Astrocyte of the spinal cord (primary cell): ENCODE data around the gene SEC24C.

Source experiments
- DNase-seq: peaks from one replicate; pipeline ENCODE4 v3.0.0; 2011; ENCODE audit warnings: low read depth, low spot score
- H3K4me3 ChIP-seq: 2 replicates; pipeline ENCODE4 v1.5.1; 2011; ENCODE audit warnings: low read depth, mild to moderate bottlenecking, low read length, moderate library complexity
- in situ Hi-C: cut with HindIII; loops from 2 replicates; pipeline ENCODE4 v1.10.0; 2017; ENCODE audit warnings: low sequenced_read_pairs
- TF ChIP-seq, protein P1 (sequence below): IDR thresholded peaks from 2 replicates; pipeline ENCODE4 v1.5.1; 2012; ENCODE audit warnings: low read depth, mild to moderate bottlenecking, low read length, inconsistent platforms

Gene SEC24C

DNA sequence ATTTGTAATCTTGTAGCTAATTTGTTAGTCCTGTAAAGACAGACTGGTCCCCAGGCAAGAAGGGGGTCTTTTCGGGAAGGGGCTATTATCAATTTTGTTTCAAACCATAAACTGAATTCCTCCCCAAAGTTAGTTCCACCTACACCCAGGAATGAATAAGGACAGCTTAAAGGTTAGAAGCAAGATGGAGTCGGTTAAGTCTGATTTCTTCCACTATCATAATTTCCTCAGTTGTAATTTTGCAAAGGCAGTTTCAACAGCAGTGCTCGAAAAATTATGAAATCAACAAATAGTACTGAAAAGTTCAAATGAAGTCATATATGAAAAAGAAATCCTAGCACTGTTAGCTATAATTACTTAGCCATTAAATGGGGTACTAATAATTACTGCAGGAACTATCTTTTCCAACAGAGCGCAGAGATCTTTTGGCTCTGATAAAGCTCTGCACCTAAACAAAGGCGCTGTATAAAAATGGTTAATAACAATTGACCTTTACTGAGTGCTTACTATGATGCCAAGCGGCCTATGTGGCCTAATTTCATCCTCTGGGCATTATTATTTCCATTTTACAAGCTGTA is 756 bp upstream of the SEC24C start:
- DNase-seq: no peak
- TF ChIP-seq, protein P1, sequence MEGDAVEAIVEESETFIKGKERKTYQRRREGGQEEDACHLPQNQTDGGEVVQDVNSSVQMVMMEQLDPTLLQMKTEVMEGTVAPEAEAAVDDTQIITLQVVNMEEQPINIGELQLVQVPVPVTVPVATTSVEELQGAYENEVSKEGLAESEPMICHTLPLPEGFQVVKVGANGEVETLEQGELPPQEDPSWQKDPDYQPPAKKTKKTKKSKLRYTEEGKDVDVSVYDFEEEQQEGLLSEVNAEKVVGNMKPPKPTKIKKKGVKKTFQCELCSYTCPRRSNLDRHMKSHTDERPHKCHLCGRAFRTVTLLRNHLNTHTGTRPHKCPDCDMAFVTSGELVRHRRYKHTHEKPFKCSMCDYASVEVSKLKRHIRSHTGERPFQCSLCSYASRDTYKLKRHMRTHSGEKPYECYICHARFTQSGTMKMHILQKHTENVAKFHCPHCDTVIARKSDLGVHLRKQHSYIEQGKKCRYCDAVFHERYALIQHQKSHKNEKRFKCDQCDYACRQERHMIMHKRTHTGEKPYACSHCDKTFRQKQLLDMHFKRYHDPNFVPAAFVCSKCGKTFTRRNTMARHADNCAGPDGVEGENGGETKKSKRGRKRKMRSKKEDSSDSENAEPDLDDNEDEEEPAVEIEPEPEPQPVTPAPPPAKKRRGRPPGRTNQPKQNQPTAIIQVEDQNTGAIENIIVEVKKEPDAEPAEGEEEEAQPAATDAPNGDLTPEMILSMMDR: no peak

DNA sequence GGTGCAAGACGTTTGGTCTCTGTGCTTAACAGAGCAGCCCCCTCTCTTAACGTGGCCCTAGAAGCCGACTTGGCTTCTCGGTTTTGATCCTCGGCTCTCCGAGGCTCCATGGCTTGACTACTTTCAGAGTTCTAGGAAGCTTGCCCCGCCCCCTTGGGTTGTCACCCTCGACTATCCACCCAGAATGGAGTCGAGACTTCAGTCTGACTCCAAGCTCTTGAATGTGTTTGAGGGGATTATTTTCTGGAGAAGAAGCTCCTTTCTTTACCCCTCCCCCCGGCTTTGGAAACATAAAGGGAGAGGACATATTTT is 448 bp downstream of the SEC24C start:
- peak overlapping the region; percentile 77 for H3K4me3 ChIP-seq
- peak; percentile 71 for DNase-seq
- TF ChIP-seq, protein P1: no peak
- in situ Hi-C loops: no loop called here

More for the DNA sequence above, 756 bp upstream of the SEC24C start:
- in situ Hi-C loops: no loop called here
- H3K4me3 ChIP-seq: peak overlapping the region; percentile 77

DNA sequence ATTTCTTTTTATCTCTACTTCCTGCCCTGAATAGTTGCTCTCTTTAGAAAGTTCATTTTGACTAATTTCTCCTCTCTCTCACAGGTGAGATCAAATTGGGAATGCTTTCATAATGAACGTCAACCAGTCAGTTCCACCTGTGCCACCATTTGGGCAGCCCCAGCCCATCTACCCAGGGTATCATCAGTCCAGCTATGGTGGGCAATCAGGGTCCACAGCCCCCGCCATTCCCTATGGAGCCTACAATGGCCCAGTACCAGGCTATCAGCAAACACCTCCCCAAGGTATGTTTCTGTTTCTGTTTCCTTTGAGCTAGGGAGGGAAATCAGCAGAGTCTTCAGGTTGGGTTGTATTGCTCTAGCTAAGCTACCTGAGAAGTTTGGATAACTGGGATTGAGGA is 2.5 kb downstream of the SEC24C start:
- in situ Hi-C loops: no loop called here
- DNase-seq: no peak
- H3K4me3 ChIP-seq: no peak overlapping the region
- TF ChIP-seq, protein P1: no peak

DNA sequence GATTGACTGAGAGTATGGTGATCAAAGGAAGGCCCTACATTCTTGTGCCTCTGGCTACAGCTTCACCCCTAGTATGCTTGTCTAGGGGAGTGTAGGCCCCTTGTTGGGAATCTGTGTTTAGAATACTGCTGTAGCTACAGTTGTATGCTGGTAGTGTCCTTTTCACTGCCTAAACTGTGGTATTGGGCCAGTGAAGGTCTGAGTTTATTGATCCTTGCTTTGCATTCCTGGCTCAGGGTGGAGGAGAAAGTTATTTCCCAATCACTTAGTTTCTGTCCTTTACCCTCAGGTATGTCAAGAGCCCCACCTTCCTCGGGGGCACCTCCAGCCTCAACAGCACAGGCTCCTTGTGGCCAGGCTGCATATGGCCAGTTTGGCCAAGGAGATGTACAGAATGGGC is 6.6 kb downstream of the SEC24C start:
- in situ Hi-C loops: no loop called here
- TF ChIP-seq, protein P1: no peak
- DNase-seq: no peak
- no peak overlapping the region for H3K4me3 ChIP-seq

DNA sequence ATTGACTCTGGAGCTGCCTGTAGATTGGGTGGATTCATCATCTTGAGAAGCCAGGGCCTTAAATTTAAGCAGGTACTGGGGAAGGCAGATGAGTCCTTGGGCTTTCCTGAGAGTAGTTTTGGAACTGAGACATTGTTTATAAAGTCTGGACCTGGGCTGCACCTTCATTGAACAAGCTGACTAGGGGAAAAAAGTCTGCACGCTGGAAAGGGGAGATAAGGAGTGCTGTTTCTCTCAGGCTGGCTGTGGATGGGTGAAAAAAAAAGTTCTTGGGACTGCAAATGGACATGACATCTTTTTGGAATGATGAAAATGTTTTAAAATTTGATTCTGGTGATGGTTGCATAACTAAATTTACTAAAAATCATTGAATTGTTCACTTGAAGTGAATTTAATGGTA is 12.0 kb downstream of the SEC24C start:
- DNase-seq: no peak
- in situ Hi-C loops: no loop called here
- no peak overlapping the region for H3K4me3 ChIP-seq
- TF ChIP-seq, protein P1: no peak

DNA sequence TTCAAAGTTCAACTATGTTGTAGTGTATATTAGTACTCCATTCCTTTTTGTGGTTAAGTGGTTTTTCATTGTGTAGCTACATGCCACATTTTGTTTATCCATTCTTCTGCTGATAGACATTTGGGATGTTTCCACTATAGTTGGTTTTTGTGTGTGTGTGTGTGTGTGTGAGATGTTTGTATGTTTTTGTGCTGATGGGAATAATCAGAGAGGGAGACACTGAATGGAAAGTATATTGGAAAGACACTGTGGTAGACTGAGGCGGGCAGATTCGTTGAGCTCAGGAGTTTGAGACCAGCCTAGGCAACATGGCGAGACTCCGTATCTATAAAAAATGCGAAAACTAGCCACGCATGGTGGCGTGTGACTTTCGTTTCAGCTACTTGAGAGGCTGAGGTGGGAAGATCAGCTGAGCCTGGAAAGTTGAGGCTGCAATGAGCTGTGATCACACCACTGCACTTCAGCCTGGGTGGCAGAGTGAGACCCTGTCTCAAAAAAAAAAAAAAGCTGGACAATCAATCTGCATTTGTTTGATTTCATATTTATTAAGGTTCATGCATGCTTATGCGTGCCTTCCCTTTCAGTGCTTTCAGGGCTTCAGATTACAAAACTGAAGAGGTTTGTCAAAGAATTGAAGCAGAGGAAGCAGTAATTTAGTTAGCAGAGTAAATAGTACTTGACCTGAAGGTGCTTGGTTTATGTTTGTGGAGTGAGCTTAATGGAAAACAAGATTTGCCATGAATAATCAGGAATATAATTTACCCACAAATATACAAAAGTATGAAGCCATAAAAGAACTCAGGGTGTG is 14.7 kb downstream of the SEC24C start:
- TF ChIP-seq, protein P1: no peak
- H3K4me3 ChIP-seq: no peak overlapping the region
- in situ Hi-C loops: no loop called here
- no peak for DNase-seq
